HL-60/S4 treated with retinoic acid at 250 ng/mL for 4 days and 3 days (cell line): ENCODE measurements around the gene OR2G6.
"Not testable (repeated sequence)": the region's sequence is repeated elsewhere in the genome, so short reads cannot be mapped to it uniquely, and the experiment has no call there.

Source experiments
- in situ Hi-C: fragments of 300-500 bp; cut with MboI; formaldehyde crosslinking; loops from 2 replicates; pipeline ENCODE4 v1.7.0; 2022; ENCODE audit warnings: low sequenced_read_pairs

Gene OR2G6

GRCh38 chr1:248573856-248574255 is 66.0 kb downstream of the OR2G6 start:
- in situ Hi-C loops, result not testable (repeated sequence)

- in situ Hi-C loops, result not testable (repeated sequence)
These were observed 66.8 kb downstream of the OR2G6 start, which contains the start of gene OR2T34 for GRCh38 chr1:248574657-248575056. Gene OR2T34 (minus strand): TSS chr1:248574757. CDS start chr1:248574757, 0 bp downstream.

GRCh38 chr1:248576260-248576980 is 68.5 kb downstream of the OR2G6 start:
- in situ Hi-C loops, result no loop called here
